Common myeloid progenitor, CD34-positive (primary cell): ENCODE results near the gene HRC.

Experiments
- CTCF ChIA-PET: fragments of 350-600 bp; sonication (Branson Sonifier 250); formaldehyde crosslinking; loops from one replicate; lab custom pipeline; 2021; ENCODE audit warnings: antibody characterized with exemption; lab: Charles Lee
- POLR2A ChIA-PET: fragments of 350-600 bp; sonication (Branson Sonifier 250); formaldehyde crosslinking; loops from one replicate; lab custom pipeline; 2021; ENCODE audit warnings: antibody characterized with exemption; lab: Charles Lee
- DNase-seq, 3 donors: peaks; one replicate each; pipeline versions ENCODE4 v3.0.0 to v3.0.0-alpha.2; 2013
- H3K27ac ChIP-seq, 2 experiments: 1 replicate in 1 of 2; 2 replicates in 1 of 2; pipeline ENCODE4 v1.7.0; 2013; ENCODE audit warnings: inconsistent platforms in 2 of 2, low read length in 2 of 2, mild to moderate bottlenecking in 2 of 2, low read depth in 1 of 2, moderate library complexity in 1 of 2; ENCODE audit not compliant: severe bottlenecking in 2 of 2, insufficient read depth in 1 of 2, poor library complexity in 1 of 2
- H3K27me3 ChIP-seq, 5 experiments: replicated peaks in 2 of 5; 1 replicate in 3 of 5; 2 replicates in 2 of 5; pipeline versions ENCODE4 v1.6.1 to v1.7.0; 2013; ENCODE audit warnings: low read length in 4 of 5, mild to moderate bottlenecking in 2 of 5, moderate library complexity in 2 of 5, inconsistent platforms in 1 of 5; ENCODE audit not compliant: insufficient read depth in 5 of 5, control insufficient read depth in 4 of 5
- H3K36me3 ChIP-seq, 4 experiments: 1 replicate in 2 of 4; 2 replicates in 2 of 4; pipeline versions ENCODE4 v1.6.1 to v1.7.0; 2013; ENCODE audit warnings: low read length in 3 of 4, control low read depth in 1 of 4, mild to moderate bottlenecking in 1 of 4; ENCODE audit not compliant: control insufficient read depth in 4 of 4, insufficient read depth in 4 of 4
- H3K4me1 ChIP-seq, 4 experiments: 1 replicate in 3 of 4; 2 replicates in 1 of 4; pipeline versions ENCODE4 v1.6.1 to v1.7.1; 2013; ENCODE audit warnings: low read length in 3 of 4, mild to moderate bottlenecking in 3 of 4, control low read depth in 1 of 4, inconsistent platforms in 1 of 4, moderate library complexity in 1 of 4; ENCODE audit not compliant: control insufficient read depth in 4 of 4, insufficient read depth in 4 of 4; ENCODE audit errors: control extremely low read depth in 1 of 4
- H3K4me3 ChIP-seq, 7 experiments: 1 replicate in 4 of 7; 2 replicates in 3 of 7; pipeline versions ENCODE4 v1.5.1 to v1.7.0; 2013; ENCODE audit warnings: mild to moderate bottlenecking in 7 of 7, low read length in 6 of 7, moderate library complexity in 6 of 7, inconsistent platforms in 2 of 7, low read depth in 2 of 7, control low read depth in 1 of 7; ENCODE audit not compliant: insufficient read depth in 4 of 7, control insufficient read depth in 1 of 7; ENCODE audit errors: extremely low read depth in 1 of 7
- H3K9me3 ChIP-seq, 5 experiments: 1 replicate in 4 of 5; 2 replicates in 1 of 5; pipeline versions ENCODE4 v1.6.1 to v1.7.1; 2013; ENCODE audit warnings: low read length in 4 of 5, mild to moderate bottlenecking in 2 of 5, inconsistent platforms in 1 of 5, low read depth in 1 of 5, moderate library complexity in 1 of 5; ENCODE audit not compliant: control insufficient read depth in 4 of 5, insufficient read depth in 2 of 5; ENCODE audit errors: control extremely low read depth in 1 of 5
- WGBS: methylation state at CpG from one replicate; pipeline ENCODE4 v1.1.5; 2013; ENCODE audit not compliant: insufficient coverage; 5-methylcytosine and 5-hydroxymethylcytosine counted together

The HRC gene

GRCh38 chr19:49102303-49102702 is 52.9 kb downstream of the HRC start:
- CTCF ChIA-PET, result interaction anchor here (1.1 to 1.4 kb wide), 4 partner anchors 15 to 97 kb away, joined by 3 to 5 read pairs (median 4); no protein-coding TSS in a partner anchor
- Histone ChIP-seq H3K27ac (no peak overlapping the region), H3K4me1 (no peaks in the 10 kb centered on the region), H3K36me3 (peaks cover 9 to 88% (median 75%) of the 10 kb centered on the region in 4 experiments), H3K27me3 (no peaks in the 10 kb centered on the region), H3K4me3 (no peak overlapping the region), H3K9me3 (no peaks in the 10 kb centered on the region)
- POLR2A ChIA-PET, result interaction anchor here (1.4 kb wide), 1 partner anchor 12 kb away, joined by 3 read pairs; the partner anchor contains the start of gene LIN7B
- no peak for DNase-seq
- over 99% methylated on average over 11 of the region's 12 CpGs for WGBS
